ENCODE data around the gene HLA-DPA1. TPM values are rescaled to one million over a fixed set of nuclear protein-coding genes. Genes with fewer than 3 reads are reported as not detected.
"Not testable (repeated sequence)": the region's sequence is repeated elsewhere in the genome, so short reads cannot be mapped to it uniquely, and the experiment has no call there.

HLA-DPA1 gene
- polyA plus RNA-seq, 2 donors: 7.8 to 27.2 TPM

- Histone ChIP-seq H3K36me3 (ENCODE audit: control insufficient read depth in 2 of 2, insufficient read depth in 2 of 2, low read length in 1 of 2) (no peaks in the 10 kb centered on the region), H3K4me1 (ENCODE audit: control insufficient read depth in 2 of 2, insufficient read depth in 2 of 2, low read length in 1 of 2) (no peaks in the 10 kb centered on the region), H3K27ac (ENCODE audit: low read depth in 2 of 2, low read length in 1 of 2) (no peak overlapping the region), H3K27me3 (ENCODE audit: control insufficient read depth in 1 of 2, insufficient read depth in 2 of 2, low read length in 2 of 2) (peaks cover 0 to 7% of the 10 kb centered on the region in 2 donors), H3K4me3 (ENCODE audit: low read depth in 1 of 2, low read length in 2 of 2) (no peak overlapping the region), H3K9me3 (ENCODE audit: control insufficient read depth in 2 of 2, insufficient read depth in 1 of 2, low read depth in 1 of 2, low read length in 1 of 2) (no peaks in the 10 kb centered on the region)
- WGBS, 2 donors: 18 to 29% methylated on average over 1 of the region's 1 CpG
Measured at GRCh38 chr6:33112148-33112547, 38.7 kb upstream of the HLA-DPA1 start.

DNA sequence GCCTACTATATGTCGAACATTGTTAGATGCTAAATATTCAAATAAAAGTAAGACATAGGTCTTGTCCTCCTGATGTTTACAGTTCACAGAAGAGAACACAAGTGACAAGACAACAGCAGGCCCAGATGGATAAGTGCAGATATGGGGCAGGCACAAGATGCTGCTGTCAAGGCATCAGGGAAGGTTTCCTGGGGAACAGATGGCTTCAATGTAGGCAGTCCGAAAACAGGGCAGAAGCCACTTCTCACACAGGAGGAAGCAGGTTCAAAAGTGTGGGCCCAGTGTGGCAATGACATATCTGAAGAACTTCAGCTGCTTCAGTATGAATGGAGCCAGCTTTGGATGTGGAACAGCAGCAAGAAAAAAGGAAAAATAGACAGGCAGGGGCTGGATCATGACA, 34.9 kb upstream of the HLA-DPA1 start:
- WGBS, 2 donors: 78% methylated on average over 2 of the region's 2 CpGs

DNA sequence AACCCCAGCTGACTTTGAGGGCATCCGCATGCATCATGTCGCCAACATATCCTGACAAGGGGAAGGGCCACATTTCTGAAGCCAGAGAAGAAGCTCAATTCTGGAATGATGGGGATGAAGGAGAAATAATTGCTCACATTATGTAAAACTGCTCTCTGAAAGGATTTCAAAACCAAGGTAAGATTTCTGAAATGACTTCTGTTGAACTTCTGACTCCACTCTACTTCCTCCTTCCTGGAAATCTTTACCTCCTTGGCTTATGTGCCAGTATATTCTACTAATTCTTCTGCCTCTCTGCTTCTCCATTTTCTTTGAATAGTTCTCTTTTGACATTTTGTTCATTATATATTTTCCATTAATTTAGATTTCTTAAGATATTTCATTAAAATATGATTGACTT, 34.2 kb upstream of the HLA-DPA1 start:
- 60 to 93% methylated on average over 2 of the region's 2 CpGs for WGBS, 2 donors
- no peaks in the 10 kb centered on the region for H3K9me3 ChIP-seq (ENCODE audit: control insufficient read depth in 2 of 2, insufficient read depth in 1 of 2, low read depth in 1 of 2, low read length in 1 of 2)
- peaks cover 0 to 5% of the 10 kb centered on the region in 2 donors for H3K4me1 ChIP-seq (ENCODE audit: control insufficient read depth in 2 of 2, insufficient read depth in 2 of 2, low read length in 1 of 2)
- H3K36me3 ChIP-seq (ENCODE audit: control insufficient read depth in 2 of 2, insufficient read depth in 2 of 2, low read length in 1 of 2): no peaks in the 10 kb centered on the region
- no peaks in the 10 kb centered on the region for H3K27me3 ChIP-seq (ENCODE audit: control insufficient read depth in 1 of 2, insufficient read depth in 2 of 2, low read length in 2 of 2)
- peak overlapping the region; percentile 38 to 82 for H3K27ac ChIP-seq (ENCODE audit: low read depth in 2 of 2, low read length in 1 of 2)
- no peak overlapping the region for H3K4me3 ChIP-seq (ENCODE audit: low read depth in 1 of 2, low read length in 2 of 2)

More for the DNA sequence above, 34.9 kb upstream of the HLA-DPA1 start:
- no peaks in the 10 kb centered on the region for H3K27me3 ChIP-seq (ENCODE audit: control insufficient read depth in 1 of 2, insufficient read depth in 2 of 2, low read length in 2 of 2)
- H3K36me3 ChIP-seq (ENCODE audit: control insufficient read depth in 2 of 2, insufficient read depth in 2 of 2, low read length in 1 of 2): no peaks in the 10 kb centered on the region
- H3K27ac ChIP-seq (ENCODE audit: low read depth in 2 of 2, low read length in 1 of 2): no peak overlapping the region
- H3K4me3 ChIP-seq (ENCODE audit: low read depth in 1 of 2, low read length in 2 of 2): no peak overlapping the region
- peaks cover 0 to 5% of the 10 kb centered on the region in 2 donors for H3K4me1 ChIP-seq (ENCODE audit: control insufficient read depth in 2 of 2, insufficient read depth in 2 of 2, low read length in 1 of 2)
- H3K9me3 ChIP-seq (ENCODE audit: control insufficient read depth in 2 of 2, insufficient read depth in 1 of 2, low read depth in 1 of 2, low read length in 1 of 2): no peaks in the 10 kb centered on the region

DNA sequence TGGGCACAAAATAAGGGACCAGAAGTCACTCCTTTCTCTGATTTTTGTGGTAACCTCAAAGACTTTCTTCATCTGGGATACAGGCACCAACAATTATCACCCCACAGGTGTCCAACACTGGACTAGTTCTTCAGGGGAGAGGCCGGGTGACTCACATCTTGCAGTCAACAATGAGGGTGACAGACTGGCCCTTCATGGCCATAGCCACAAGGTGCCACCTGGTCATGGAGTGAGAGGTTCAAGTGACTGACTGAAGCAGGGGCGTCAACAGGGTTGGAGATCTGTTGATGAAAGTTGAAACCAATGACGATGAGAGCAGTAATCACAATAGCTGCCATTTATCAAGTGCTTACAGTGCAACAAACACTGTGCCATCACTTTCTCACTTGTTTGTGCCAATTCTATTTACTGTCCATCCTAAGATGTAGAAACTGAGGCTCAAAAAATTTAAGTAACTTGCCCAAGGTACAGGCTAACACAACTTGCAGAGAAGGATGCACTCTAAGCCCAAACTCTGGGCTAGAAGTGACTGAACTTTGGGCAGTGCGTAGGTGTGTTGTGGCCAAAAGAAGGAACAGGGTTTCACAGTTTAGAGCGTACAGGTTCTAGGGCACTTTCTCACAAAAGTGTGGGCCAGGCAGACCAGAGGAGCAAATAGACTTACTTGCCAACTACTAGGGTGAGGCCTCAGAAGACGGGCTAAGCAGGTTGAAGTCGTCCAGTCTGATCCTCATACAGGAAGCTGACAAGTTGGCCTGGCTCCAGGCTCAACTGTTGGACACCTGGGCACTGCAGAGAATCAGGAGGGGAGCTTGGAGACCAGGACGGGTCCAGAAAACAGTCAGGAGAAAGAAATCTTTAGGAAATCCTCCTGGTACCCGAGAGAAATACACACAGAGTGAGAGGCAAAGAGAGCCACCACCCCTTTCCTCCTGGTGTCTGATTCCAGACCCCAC, 32.7 kb upstream of the HLA-DPA1 start:
- Histone ChIP-seq H3K27me3 (ENCODE audit: control insufficient read depth in 1 of 2, insufficient read depth in 2 of 2, low read length in 2 of 2) (no peaks in the 10 kb centered on the region), H3K4me1 (ENCODE audit: control insufficient read depth in 2 of 2, insufficient read depth in 2 of 2, low read length in 1 of 2) (peaks cover 0 to 5% of the 10 kb centered on the region in 2 donors), H3K27ac (ENCODE audit: low read depth in 2 of 2, low read length in 1 of 2) (peak overlapping the region; percentile 17 to 86), H3K36me3 (ENCODE audit: control insufficient read depth in 2 of 2, insufficient read depth in 2 of 2, low read length in 1 of 2) (no peaks in the 10 kb centered on the region), H3K4me3 (ENCODE audit: low read depth in 1 of 2, low read length in 2 of 2) (no peak overlapping the region), H3K9me3 (ENCODE audit: control insufficient read depth in 2 of 2, insufficient read depth in 1 of 2, low read depth in 1 of 2, low read length in 1 of 2) (no peaks in the 10 kb centered on the region)
- 60 to 65% methylated on average over 9 of the region's 9 CpGs for WGBS, 2 donors

- no peaks in the 10 kb centered on the region for H3K36me3 ChIP-seq (ENCODE audit: control insufficient read depth in 2 of 2, insufficient read depth in 2 of 2, low read length in 1 of 2)
- peaks cover 0 to 2% of the 10 kb centered on the region in 2 donors for H3K9me3 ChIP-seq (ENCODE audit: control insufficient read depth in 2 of 2, insufficient read depth in 1 of 2, low read depth in 1 of 2, low read length in 1 of 2)
- H3K27me3 ChIP-seq (ENCODE audit: control insufficient read depth in 1 of 2, insufficient read depth in 2 of 2, low read length in 2 of 2): no peaks in the 10 kb centered on the region
- 69 to 93% methylated on average over 3 of the region's 3 CpGs for WGBS, 2 donors
- no peak overlapping the region for H3K4me3 ChIP-seq (ENCODE audit: low read depth in 1 of 2, low read length in 2 of 2)
- H3K27ac ChIP-seq (ENCODE audit: low read depth in 2 of 2, low read length in 1 of 2): peak overlapping the region in 1 of 2 donors; percentile 86
- peaks cover 0 to 5% of the 10 kb centered on the region in 2 donors for H3K4me1 ChIP-seq (ENCODE audit: control insufficient read depth in 2 of 2, insufficient read depth in 2 of 2, low read length in 1 of 2)
Measured at GRCh38 chr6:33105386-33105785, 31.9 kb upstream of the HLA-DPA1 start.

- H3K36me3 ChIP-seq (ENCODE audit: control insufficient read depth in 2 of 2, insufficient read depth in 2 of 2, low read length in 1 of 2): no peaks in the 10 kb centered on the region
- peaks cover 0 to 2% of the 10 kb centered on the region in 2 donors for H3K9me3 ChIP-seq (ENCODE audit: control insufficient read depth in 2 of 2, insufficient read depth in 1 of 2, low read depth in 1 of 2, low read length in 1 of 2)
- WGBS, 2 donors: 93 to 96% methylated on average over 1 of the region's 1 CpG
- H3K4me1 ChIP-seq (ENCODE audit: control insufficient read depth in 2 of 2, insufficient read depth in 2 of 2, low read length in 1 of 2): peaks cover 0 to 5% of the 10 kb centered on the region in 2 donors
- no peaks in the 10 kb centered on the region for H3K27me3 ChIP-seq (ENCODE audit: control insufficient read depth in 1 of 2, insufficient read depth in 2 of 2, low read length in 2 of 2)
- no peak overlapping the region for H3K4me3 ChIP-seq (ENCODE audit: low read depth in 1 of 2, low read length in 2 of 2)
- no peak overlapping the region for H3K27ac ChIP-seq (ENCODE audit: low read depth in 2 of 2, low read length in 1 of 2)
Measured at GRCh38 chr6:33104887-33105286, 31.4 kb upstream of the HLA-DPA1 start.

DNA sequence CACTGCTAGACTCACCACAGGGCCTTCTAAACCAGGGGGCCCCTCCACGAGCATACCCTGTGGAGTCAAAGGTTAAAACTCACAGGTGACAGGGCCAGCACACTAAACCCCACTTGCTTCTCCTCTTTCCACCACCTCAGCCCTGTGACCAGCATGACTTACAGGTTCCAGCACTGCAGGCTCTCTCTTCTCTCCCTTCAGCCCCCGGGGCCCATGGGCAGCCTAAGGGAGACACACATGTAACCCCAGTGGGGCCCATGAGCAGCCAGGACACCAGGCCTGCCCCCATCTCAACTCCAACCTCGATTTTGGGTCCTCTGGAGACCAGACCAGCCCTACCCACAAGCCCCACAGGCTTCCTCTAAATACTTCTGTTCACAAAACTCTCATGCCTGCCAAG, 30.3 kb upstream of the HLA-DPA1 start:
- Histone ChIP-seq H3K9me3 (ENCODE audit: control insufficient read depth in 2 of 2, insufficient read depth in 1 of 2, low read depth in 1 of 2, low read length in 1 of 2) (peaks cover 0 to 2% of the 10 kb centered on the region in 2 donors), H3K27me3 (ENCODE audit: control insufficient read depth in 1 of 2, insufficient read depth in 2 of 2, low read length in 2 of 2) (no peaks in the 10 kb centered on the region), H3K4me3 (ENCODE audit: low read depth in 1 of 2, low read length in 2 of 2) (no peak overlapping the region), H3K4me1 (ENCODE audit: control insufficient read depth in 2 of 2, insufficient read depth in 2 of 2, low read length in 1 of 2) (peaks cover 0 to 5% of the 10 kb centered on the region in 2 donors), H3K36me3 (ENCODE audit: control insufficient read depth in 2 of 2, insufficient read depth in 2 of 2, low read length in 1 of 2) (no peaks in the 10 kb centered on the region), H3K27ac (ENCODE audit: low read depth in 2 of 2, low read length in 1 of 2) (no peak overlapping the region)
- 35 to 53% methylated on average over 3 of the region's 3 CpGs for WGBS, 2 donors

- not testable (repeated sequence) for H3K9me3 ChIP-seq (ENCODE audit: control insufficient read depth in 2 of 2, insufficient read depth in 1 of 2, low read depth in 1 of 2, low read length in 1 of 2); H3K27me3 ChIP-seq (ENCODE audit: control insufficient read depth in 1 of 2, insufficient read depth in 2 of 2, low read length in 2 of 2); H3K36me3 ChIP-seq (ENCODE audit: control insufficient read depth in 2 of 2, insufficient read depth in 2 of 2, low read length in 1 of 2); H3K4me1 ChIP-seq (ENCODE audit: control insufficient read depth in 2 of 2, insufficient read depth in 2 of 2, low read length in 1 of 2); H3K27ac ChIP-seq (ENCODE audit: low read depth in 2 of 2, low read length in 1 of 2); H3K4me3 ChIP-seq (ENCODE audit: low read depth in 1 of 2, low read length in 2 of 2)
- 65 to 78% methylated on average over 5 of the region's 5 CpGs for WGBS, 2 donors
Measured at GRCh38 chr6:33101121-33101737, 27.8 kb upstream of the HLA-DPA1 start.

DNA sequence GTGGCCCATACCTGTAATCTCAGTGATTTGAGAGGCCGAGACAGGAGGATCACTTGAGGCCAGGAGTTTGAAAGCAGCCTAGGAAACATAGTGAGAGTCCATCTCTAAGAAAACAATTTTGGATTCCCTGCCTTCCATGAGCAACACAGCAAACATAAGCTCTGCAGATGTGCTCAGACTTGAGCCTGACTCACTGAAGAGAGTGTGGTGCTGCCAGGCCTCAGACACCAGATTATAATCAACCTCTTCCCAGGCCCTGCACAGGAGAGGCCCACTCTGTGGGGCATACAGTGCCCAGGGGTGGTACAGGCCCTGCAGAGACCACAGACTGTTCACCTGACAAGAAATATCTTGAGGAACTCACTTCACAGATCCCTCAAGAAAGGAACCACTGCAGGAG, 22.2 kb upstream of the HLA-DPA1 start:
- no peak overlapping the region for H3K27ac ChIP-seq (ENCODE audit: low read depth in 2 of 2, low read length in 1 of 2)
- H3K36me3 ChIP-seq (ENCODE audit: control insufficient read depth in 2 of 2, insufficient read depth in 2 of 2, low read length in 1 of 2): no peaks in the 10 kb centered on the region
- no peaks in the 10 kb centered on the region for H3K9me3 ChIP-seq (ENCODE audit: control insufficient read depth in 2 of 2, insufficient read depth in 1 of 2, low read depth in 1 of 2, low read length in 1 of 2)
- 91 to 92% methylated on average over 1 of the region's 1 CpG for WGBS, 2 donors
- H3K4me3 ChIP-seq (ENCODE audit: low read depth in 1 of 2, low read length in 2 of 2): no peak overlapping the region
- H3K4me1 ChIP-seq (ENCODE audit: control insufficient read depth in 2 of 2, insufficient read depth in 2 of 2, low read length in 1 of 2): no peaks in the 10 kb centered on the region
- H3K27me3 ChIP-seq (ENCODE audit: control insufficient read depth in 1 of 2, insufficient read depth in 2 of 2, low read length in 2 of 2): no peaks in the 10 kb centered on the region
